ENCODE measurements around the gene RBM42.

- no peak for TF ChIP-seq CTCF (conservative IDR thresholded peaks at IDR 0.05)
- TF ChIP-seq EZH2 (IDR thresholded peaks at IDR 0.05; ENCODE audit: low read depth) = no peak
Measured at GRCh38 chr19:35596366-35596999, 32.4 kb upstream of the RBM42 start.
